ENCODE results near the gene NUP214.
"Not testable (repeated sequence)": the region's sequence is repeated elsewhere in the genome, so short reads cannot be mapped to it uniquely, and the experiment has no call there.

The NUP214 gene

DNA sequence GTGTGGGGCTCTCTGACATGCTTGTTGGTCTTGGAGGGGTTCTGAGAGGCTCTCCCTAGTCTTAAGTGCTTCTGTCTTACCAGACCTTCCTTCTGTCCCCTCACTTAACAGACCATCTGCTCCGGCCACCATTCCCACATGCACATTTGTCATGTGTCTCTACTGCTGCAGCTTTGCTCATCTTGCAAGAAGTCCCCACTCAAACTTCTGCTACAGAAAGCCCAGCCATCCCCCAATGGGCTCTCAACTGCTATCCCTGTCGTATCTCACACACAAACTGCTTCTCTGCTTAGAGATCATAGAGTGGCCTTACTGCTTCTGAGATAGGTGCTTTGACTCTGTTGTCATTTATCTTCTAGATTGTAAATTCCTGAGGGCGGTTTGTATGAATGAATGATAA lies 69.4 kb downstream of the NUP214 start:
- H3K9me3 Mint-ChIP-seq: no peaks in the 10 kb centered on the region
- DNase-seq (ENCODE audit: low spot score in 2 of 2) (no peak), ATAC-seq (ENCODE audit: low read depth) (no peak)
- H3K36me3 Mint-ChIP-seq: peaks cover 23% of the 10 kb centered on the region
- no peaks in the 10 kb centered on the region for H3K27me3 Mint-ChIP-seq
- peak overlapping the region; percentile 41 for H3K27ac Mint-ChIP-seq
- H3K4me3 Mint-ChIP-seq: no peak overlapping the region
- H3K4me1 Mint-ChIP-seq: no peaks in the 10 kb centered on the region

DNA sequence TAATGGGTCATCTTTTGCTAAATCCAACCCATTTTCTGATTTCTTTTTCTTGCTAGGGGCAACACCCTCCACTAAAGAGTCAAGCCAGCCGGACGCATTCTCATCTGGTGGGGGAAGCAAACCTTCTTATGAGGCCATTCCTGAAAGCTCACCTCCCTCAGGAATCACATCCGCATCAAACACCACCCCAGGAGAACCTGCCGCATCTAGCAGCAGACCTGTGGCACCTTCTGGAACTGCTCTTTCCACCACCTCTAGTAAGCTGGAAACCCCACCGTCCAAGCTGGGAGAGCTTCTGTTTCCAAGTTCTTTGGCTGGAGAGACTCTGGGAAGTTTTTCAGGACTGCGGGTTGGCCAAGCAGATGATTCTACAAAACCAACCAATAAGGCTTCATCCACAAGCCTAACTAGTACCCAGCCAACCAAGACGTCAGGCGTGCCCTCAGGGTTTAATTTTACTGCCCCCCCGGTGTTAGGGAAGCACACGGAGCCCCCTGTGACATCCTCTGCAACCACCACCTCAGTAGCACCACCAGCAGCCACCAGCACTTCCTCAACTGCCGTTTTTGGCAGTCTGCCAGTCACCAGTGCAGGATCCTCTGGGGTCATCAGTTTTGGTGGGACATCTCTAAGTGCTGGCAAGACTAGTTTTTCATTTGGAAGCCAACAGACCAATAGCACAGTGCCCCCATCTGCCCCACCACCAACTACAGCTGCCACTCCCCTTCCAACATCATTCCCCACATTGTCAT lies 72.0 kb downstream of the NUP214 start:
- H3K4me3 Mint-ChIP-seq: no peak overlapping the region
- no peaks in the 10 kb centered on the region for H3K4me1 Mint-ChIP-seq
- no peaks in the 10 kb centered on the region for H3K27me3 Mint-ChIP-seq
- H3K36me3 Mint-ChIP-seq: peaks cover 27% of the 10 kb centered on the region
- no peak for DNase-seq (ENCODE audit: low spot score in 2 of 2)
- H3K9me3 Mint-ChIP-seq: no peaks in the 10 kb centered on the region
- no peak for ATAC-seq (ENCODE audit: low read depth)
- H3K27ac Mint-ChIP-seq: no peak overlapping the region

DNA sequence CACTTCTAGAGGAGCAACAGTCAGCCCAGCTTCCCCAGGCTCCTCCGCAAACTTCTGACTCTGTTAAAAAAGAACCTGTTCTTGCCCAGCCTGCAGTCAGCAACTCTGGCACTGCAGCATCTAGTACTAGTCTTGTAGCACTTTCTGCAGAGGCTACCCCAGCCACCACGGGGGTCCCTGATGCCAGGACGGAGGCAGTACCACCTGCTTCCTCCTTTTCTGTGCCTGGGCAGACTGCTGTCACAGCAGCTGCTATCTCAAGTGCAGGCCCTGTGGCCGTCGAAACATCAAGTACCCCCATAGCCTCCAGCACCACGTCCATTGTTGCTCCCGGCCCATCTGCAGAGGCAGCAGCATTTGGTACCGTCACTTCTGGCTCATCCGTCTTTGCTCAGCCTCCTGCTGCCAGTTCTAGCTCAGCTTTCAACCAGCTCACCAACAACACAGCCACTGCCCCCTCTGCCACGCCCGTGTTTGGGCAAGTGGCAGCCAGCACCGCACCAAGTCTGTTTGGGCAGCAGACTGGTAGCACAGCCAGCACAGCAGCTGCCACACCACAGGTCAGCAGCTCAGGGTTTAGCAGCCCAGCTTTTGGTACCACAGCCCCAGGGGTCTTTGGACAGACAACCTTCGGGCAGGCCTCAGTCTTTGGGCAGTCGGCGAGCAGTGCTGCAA lies 72.8 kb downstream of the NUP214 start:
- no peak overlapping the region for H3K27ac Mint-ChIP-seq

DNA sequence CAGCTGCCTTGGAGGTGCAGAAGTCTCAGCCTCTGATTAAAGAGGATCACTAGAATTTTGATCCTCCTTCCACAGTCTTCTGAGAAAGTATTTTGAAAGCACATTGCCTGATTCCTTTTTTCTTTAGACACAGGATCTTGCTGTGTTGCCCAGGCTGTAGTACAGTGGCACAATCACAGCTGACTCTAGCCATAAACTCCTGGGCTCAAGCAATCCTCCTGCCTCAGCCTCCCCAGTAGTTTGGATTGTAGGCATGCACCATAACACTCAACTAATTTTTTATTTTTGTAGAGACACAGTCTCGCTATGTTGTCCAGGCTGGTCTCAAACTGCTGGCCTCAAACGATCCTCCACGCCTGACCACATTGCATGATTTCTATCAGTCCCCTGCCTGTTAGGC lies 76.5 kb downstream of the NUP214 start:
- peaks cover 24% of the 10 kb centered on the region for H3K36me3 Mint-ChIP-seq
- ATAC-seq (ENCODE audit: low read depth): no peak
- peaks cover 3% of the 10 kb centered on the region for H3K4me1 Mint-ChIP-seq
- no peaks in the 10 kb centered on the region for H3K9me3 Mint-ChIP-seq
- H3K27ac Mint-ChIP-seq: no peak overlapping the region
- H3K27me3 Mint-ChIP-seq: no peaks in the 10 kb centered on the region
- DNase-seq (ENCODE audit: low spot score in 2 of 2): no peak
- no peak overlapping the region for H3K4me3 Mint-ChIP-seq

More for the DNA sequence above, 72.8 kb downstream of the NUP214 start:
- Mint-ChIP-seq H3K27me3 (no peaks in the 10 kb centered on the region), H3K36me3 (peaks cover 24% of the 10 kb centered on the region), H3K4me3 (no peak overlapping the region), H3K9me3 (no peaks in the 10 kb centered on the region), H3K4me1 (no peaks in the 10 kb centered on the region)
- DNase-seq (ENCODE audit: low spot score in 2 of 2): no peak
- ATAC-seq (ENCODE audit: low read depth): no peak

DNA sequence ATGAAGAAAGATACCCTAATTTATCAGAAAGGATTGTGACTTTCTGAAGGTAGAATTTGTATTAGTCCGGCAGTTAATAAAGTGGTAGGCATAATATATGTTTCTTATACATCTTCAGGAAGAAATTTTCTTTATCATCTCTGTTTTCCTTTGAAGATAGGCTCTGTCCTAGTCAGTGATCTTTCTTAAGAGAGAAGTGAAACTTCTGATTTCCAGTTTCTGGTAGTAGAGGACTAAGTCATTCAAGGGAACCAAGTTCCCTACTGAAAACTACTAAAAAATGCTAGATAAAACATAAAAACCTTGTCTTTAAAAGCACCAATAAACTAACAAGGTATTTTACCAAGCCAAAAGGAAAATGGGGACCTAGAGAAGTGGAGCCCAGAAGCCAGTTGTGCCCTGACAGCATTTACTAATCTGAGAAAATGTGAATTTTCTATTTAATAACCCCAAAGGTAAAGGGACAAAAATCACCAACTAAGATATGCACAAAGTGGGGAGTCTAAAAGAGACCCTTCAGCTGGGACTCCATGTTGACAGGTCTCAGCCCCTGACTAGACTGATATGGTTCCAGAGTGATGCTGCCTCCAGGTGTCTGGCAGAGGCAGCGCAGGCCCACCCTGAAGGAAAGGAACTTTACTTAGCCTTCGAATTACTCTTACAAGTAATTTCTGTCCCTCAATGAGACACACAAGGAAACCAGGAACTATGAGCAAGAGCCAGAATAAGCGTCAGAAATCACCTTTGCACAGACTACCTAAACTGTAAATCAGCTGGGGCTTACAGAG lies 78.2 kb downstream of the NUP214 start:
- peaks cover 28% of the 10 kb centered on the region for H3K36me3 Mint-ChIP-seq
- H3K4me1 Mint-ChIP-seq: peaks cover 3% of the 10 kb centered on the region
- ATAC-seq (ENCODE audit: low read depth) (peak; percentile 64), DNase-seq (ENCODE audit: low spot score in 2 of 2) (no peak)
- H3K27me3 Mint-ChIP-seq: no peaks in the 10 kb centered on the region
- no peak overlapping the region for H3K4me3 Mint-ChIP-seq
- no peak overlapping the region for H3K27ac Mint-ChIP-seq
- no peaks in the 10 kb centered on the region for H3K9me3 Mint-ChIP-seq

DNA sequence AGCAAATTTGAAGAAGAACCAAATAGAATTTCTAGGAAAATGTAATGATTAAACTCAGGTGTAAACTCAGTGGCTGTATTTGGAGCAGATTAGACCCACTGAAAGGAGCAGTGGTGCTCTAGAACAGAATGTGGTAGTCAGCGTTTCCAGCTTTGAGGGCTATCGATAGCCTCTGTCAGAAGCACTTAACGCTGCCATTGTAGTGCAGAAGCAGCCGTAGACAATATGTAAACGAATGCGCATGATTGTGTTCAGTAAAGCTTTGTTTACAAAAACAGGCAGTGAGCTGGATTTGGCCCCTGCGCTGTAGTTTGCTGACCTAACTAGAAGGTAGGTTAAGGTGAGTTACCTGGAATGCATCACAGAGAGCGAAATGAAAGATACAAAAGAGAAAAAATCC lies 78.9 kb downstream of the NUP214 start:
- H3K4me3 Mint-ChIP-seq: no peak overlapping the region
- peaks cover 3% of the 10 kb centered on the region for H3K4me1 Mint-ChIP-seq
- ATAC-seq (ENCODE audit: low read depth) (no peak), DNase-seq (ENCODE audit: low spot score in 2 of 2) (no peak)
- no peaks in the 10 kb centered on the region for H3K27me3 Mint-ChIP-seq
- no peaks in the 10 kb centered on the region for H3K9me3 Mint-ChIP-seq
- peaks cover 27% of the 10 kb centered on the region for H3K36me3 Mint-ChIP-seq
- no peak overlapping the region for H3K27ac Mint-ChIP-seq

DNA sequence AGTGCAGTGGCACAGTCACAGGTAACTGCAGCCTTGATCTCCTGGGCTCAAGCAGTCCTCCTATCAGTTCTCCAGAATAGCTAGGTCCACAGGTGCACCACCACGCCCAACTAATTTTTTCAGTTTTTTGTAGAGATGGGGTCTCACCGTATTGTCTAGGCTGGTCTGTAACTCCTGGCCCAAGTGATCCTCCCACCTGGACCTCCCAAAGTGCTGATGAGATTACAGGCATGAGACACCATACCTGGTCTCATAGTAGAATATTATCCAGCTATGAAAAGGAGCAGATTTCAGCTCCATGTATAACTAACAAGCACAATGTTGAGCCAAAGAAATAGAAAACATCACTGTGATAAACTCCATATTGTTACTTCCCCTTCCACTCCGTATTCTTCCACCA lies 81.1 kb downstream of the NUP214 start:
- Mint-ChIP-seq H3K36me3 (peaks cover 37% of the 10 kb centered on the region), H3K9me3 (peaks cover 5% of the 10 kb centered on the region), H3K27ac (no peak overlapping the region), H3K4me1 (peaks cover 3% of the 10 kb centered on the region), H3K27me3 (no peaks in the 10 kb centered on the region), H3K4me3 (no peak overlapping the region)
- DNase-seq (ENCODE audit: low spot score in 2 of 2): no peak
- no peak for ATAC-seq (ENCODE audit: low read depth)

DNA sequence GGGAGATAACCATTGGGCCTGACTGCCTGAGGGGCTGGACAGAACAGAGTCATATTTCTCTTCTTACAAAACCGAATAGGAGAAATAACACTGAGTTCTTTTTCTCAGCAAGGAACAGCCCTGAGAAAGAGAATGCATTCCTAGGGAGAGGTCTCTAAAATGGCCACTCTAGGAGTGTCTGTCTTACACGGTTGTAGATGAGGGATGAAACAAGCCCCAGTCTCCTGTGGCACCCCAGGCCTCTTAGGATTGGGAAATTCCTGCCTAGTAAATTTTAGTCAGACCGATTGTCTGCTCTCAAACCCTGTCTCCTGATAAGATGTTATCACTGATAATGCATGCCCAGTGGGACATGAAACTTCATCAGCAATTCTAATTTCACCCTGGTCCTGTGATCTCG lies 86.5 kb downstream of the NUP214 start:
- not testable (repeated sequence) for H3K27ac Mint-ChIP-seq

DNA sequence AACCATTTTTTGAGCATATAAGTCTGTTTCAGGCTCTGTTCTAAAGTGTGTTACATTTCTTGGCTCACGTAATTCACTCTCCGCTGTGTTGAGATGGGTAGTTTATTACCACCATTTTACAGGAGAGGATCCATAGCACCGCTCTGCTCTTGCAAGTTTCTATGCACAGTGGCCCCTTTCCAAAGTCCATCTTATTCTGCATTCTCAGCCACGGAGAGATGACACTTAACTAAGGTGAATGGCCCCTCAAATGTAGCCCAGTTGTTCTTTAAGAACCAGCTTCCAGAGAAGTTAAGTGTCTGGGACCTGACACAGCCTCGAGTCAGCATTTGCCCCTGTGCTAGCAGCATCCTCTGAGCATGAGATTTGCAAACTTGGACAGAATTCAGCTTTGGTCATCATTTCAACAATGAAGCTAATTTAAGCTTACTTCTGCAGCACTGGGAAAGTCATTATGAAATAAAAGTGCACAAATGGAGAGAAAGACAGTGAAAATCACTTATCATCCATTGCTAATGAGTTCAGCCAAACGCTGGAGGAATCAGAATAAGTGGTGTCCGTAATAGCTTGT lies 89.0 kb downstream of the NUP214 start:
- Mint-ChIP-seq H3K27me3 (no peaks in the 10 kb centered on the region), H3K36me3 (peaks cover 38% of the 10 kb centered on the region), H3K27ac (no peak overlapping the region), H3K9me3 (peaks cover 12% of the 10 kb centered on the region), H3K4me1 (no peaks in the 10 kb centered on the region), H3K4me3 (no peak overlapping the region)
- DNase-seq (ENCODE audit: low spot score in 2 of 2): no peak
- no peak for ATAC-seq (ENCODE audit: low read depth)

More for the DNA sequence above, 86.5 kb downstream of the NUP214 start:
- H3K4me3 Mint-ChIP-seq; H3K27me3 Mint-ChIP-seq; DNase-seq (ENCODE audit: low spot score in 2 of 2); H3K4me1 Mint-ChIP-seq; ATAC-seq (ENCODE audit: low read depth): not testable (repeated sequence)
- peaks cover 12% of the 10 kb centered on the region for H3K9me3 Mint-ChIP-seq
- H3K36me3 Mint-ChIP-seq: peaks cover 43% of the 10 kb centered on the region

DNA sequence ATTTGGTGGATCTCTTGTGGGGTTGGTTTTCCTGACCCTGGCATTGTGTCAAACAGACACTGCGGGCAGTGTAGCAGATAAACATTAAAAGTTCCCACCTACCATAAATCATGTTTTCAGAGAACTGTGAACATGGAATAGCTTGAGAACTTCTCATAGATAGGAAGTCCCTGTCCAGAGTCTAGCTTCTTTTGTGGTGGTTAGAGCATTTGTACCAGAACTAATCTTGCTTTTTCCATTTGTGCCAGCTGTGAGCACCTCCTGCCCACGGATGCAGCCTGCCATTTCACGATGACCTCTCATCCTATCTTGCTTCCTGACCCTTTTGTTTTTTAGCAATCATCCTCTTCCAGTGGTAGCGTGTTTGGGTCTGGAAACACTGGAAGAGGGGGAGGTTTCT lies 89.5 kb downstream of the NUP214 start:
- Mint-ChIP-seq H3K9me3 (peaks cover 12% of the 10 kb centered on the region), H3K4me1 (no peaks in the 10 kb centered on the region), H3K36me3 (peaks cover 35% of the 10 kb centered on the region), H3K4me3 (no peak overlapping the region), H3K27ac (no peak overlapping the region), H3K27me3 (no peaks in the 10 kb centered on the region)
- ATAC-seq (ENCODE audit: low read depth) (no peak), DNase-seq (ENCODE audit: low spot score in 2 of 2) (no peak)

DNA sequence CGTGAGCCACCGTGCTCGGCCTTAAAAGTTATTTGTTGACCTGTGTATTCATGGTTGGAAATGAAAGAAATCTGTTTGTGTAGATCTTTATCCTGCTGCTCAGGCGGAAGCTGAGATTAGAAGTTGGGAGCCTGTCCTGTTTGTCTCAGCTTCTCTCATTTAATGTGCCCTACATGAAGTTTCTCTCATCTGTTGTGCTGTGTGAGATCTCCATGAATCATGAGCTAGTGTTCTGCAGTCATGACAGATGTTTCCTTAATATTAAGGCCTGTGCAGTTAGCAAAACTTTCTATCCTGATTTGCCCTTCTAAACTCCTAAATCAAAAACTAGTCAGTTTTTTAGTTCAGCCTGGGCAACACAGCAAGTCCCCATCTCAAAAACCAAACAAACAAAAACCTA lies 91.4 kb downstream of the NUP214 start:
- Mint-ChIP-seq H3K4me1 (no peaks in the 10 kb centered on the region), H3K36me3 (peaks cover 22% of the 10 kb centered on the region), H3K27ac (no peak overlapping the region), H3K27me3 (no peaks in the 10 kb centered on the region), H3K9me3 (peaks cover 4% of the 10 kb centered on the region), H3K4me3 (no peak overlapping the region)
- DNase-seq (ENCODE audit: low spot score in 2 of 2) (no peak), ATAC-seq (ENCODE audit: low read depth) (no peak)

DNA sequence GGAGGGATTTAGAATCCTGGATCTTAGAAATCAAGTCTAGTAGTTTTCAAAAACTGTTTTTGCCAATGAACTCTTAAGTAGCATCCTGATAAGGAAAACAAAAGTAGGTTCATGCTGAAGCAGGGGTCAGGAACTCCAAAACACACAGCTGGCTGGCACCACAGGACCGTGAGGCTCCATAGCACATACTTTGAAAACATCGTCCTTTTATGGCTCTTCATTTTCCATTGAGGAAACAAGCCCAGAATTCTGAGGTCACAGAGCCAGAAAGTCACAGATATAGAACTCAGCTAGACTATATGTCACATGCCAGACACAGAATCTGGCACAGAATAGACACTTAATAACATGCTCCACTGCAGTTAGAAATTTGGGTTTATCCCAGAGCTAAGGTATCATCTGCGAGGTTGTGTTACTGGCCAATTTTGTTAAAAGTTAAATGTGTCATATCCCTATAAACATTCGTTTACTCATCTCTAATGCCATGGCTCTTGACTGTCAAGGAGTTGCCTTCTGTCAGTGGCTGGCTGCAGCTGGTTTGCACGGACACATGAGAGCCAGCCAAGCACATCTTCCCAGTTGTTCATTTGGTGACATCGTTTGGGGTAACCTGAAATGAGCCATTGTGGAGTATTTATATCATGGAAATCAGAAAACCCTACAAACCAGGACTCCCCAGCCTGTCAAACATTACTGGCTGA lies 92.1 kb downstream of the NUP214 start:
- H3K4me3 Mint-ChIP-seq: no peak overlapping the region
- no peak for ATAC-seq (ENCODE audit: low read depth)

DNA sequence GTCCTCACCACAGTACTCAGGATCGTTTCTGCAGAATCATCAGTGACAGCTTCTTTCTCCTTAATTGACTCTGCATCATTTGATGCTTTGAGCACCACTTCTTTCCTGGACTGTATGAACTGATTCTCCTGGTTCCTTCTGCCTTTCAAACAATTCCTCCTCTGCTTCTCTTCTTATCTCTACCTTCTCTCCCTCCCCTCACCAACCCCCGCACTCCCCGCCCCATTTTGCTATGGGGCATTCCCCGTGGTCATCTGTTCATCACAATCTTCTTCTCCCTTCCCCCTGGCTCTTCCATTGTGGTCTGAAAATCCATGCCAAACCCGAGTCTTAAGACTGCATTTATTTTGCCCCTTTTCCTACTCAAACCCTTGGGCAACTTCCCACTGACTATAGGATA lies 93.0 kb downstream of the NUP214 start:
- peaks cover 15% of the 10 kb centered on the region for H3K36me3 Mint-ChIP-seq
- ATAC-seq (ENCODE audit: low read depth) (no peak), DNase-seq (ENCODE audit: low spot score in 2 of 2) (no peak)
- H3K27ac Mint-ChIP-seq: no peak overlapping the region
- H3K9me3 Mint-ChIP-seq: no peaks in the 10 kb centered on the region
- H3K27me3 Mint-ChIP-seq: no peaks in the 10 kb centered on the region
- no peak overlapping the region for H3K4me3 Mint-ChIP-seq
- no peaks in the 10 kb centered on the region for H3K4me1 Mint-ChIP-seq

More for the DNA sequence above, 92.1 kb downstream of the NUP214 start:
- no peak for DNase-seq (ENCODE audit: low spot score in 2 of 2)
- Mint-ChIP-seq H3K36me3 (peaks cover 16% of the 10 kb centered on the region), H3K4me1 (no peaks in the 10 kb centered on the region), H3K27ac (no peak overlapping the region), H3K27me3 (no peaks in the 10 kb centered on the region), H3K9me3 (peaks cover under 1% of the 10 kb centered on the region)
